ENCODE results near the gene MAG. TPM values are rescaled to one million over a fixed set of nuclear protein-coding genes. Genes with fewer than 3 reads are reported as not detected.

Gene MAG
- total RNA-seq, 1 donor from 2014 or later, result not detected

GRCh38 chr19:35262101-35262761 is 29.7 kb upstream of the MAG start:
- Histone ChIP-seq H3K9me3 (no peaks in the 10 kb centered on the region), H3K4me3 (no peak overlapping the region), H3K4me1 (peaks cover 29% of the 10 kb centered on the region), H3K27me3 (no peaks in the 10 kb centered on the region), H3K27ac (no peak overlapping the region), H3K36me3 (no peaks in the 10 kb centered on the region)
- ATAC-seq, result peak; percentile 9
- DNase-seq, result peak; percentile 63
- TF ChIP-seq CTCF (IDR thresholded peaks at IDR 0.05), result no peak
- intact Hi-C loops (cut with DNase I), result no loop called here

- no peaks in the 10 kb centered on the region for H3K36me3 ChIP-seq
- no peak overlapping the region for H3K27ac ChIP-seq
- H3K4me3 ChIP-seq, result no peak overlapping the region
- DNase-seq (peak; percentile 46), ATAC-seq (no peak)
- H3K27me3 ChIP-seq, result no peaks in the 10 kb centered on the region
- intact Hi-C loops (cut with DNase I), result no loop called here
- H3K9me3 ChIP-seq, result no peaks in the 10 kb centered on the region
- no peak for TF ChIP-seq CTCF (IDR thresholded peaks at IDR 0.05)
- peaks cover 30% of the 10 kb centered on the region for H3K4me1 ChIP-seq
Measured at GRCh38 chr19:35264268-35265125, 27.5 kb upstream of the MAG start.

GRCh38 chr19:35265126-35265899 is 26.6 kb upstream of the MAG start:
- Histone ChIP-seq H3K4me3 (no peak overlapping the region), H3K36me3 (peaks cover 5% of the 10 kb centered on the region), H3K27me3 (no peaks in the 10 kb centered on the region), H3K27ac (peak overlapping the region; percentile 6), H3K4me1 (peaks cover 30% of the 10 kb centered on the region), H3K9me3 (no peaks in the 10 kb centered on the region)
- no peak for TF ChIP-seq CTCF (IDR thresholded peaks at IDR 0.05)
- peak; percentile 51 for DNase-seq
- intact Hi-C loops (cut with DNase I), result no loop called here
- ATAC-seq, result no peak

GRCh38 chr19:35265900-35266519 is 26.0 kb upstream of the MAG start:
- H3K4me1 ChIP-seq, result peaks cover 30% of the 10 kb centered on the region
- H3K36me3 ChIP-seq, result peaks cover 12% of the 10 kb centered on the region
- intact Hi-C loops (cut with DNase I), result no loop called here
- H3K27ac ChIP-seq, result peak overlapping the region; percentile 6
- ATAC-seq (no peak), DNase-seq (peak; percentile 61)
- no peak for TF ChIP-seq CTCF (IDR thresholded peaks at IDR 0.05)
- H3K27me3 ChIP-seq, result no peaks in the 10 kb centered on the region
- no peak overlapping the region for H3K4me3 ChIP-seq
- H3K9me3 ChIP-seq, result no peaks in the 10 kb centered on the region

Measured in upper lobe of right lung (tissue), 1 donor.